HFF-Myc (cell line): ENCODE data around the gene MYH13.

ENCODE experiments used
- DNase-seq: peaks from one replicate; pipeline ENCODE4 v3.0.0-alpha.2; 2011; ENCODE audit warnings: low read depth; ENCODE audit errors: extremely low read depth
- H3K4me3 ChIP-seq: replicated peaks from 2 replicates; pipeline ENCODE4 v1.5.1; 2011; ENCODE audit warnings: low read depth, mild to moderate bottlenecking, control low read depth, low read length
- TF ChIP-seq, protein P1 (sequence below): IDR thresholded peaks from 2 replicates; pipeline ENCODE4 v1.5.1; 2012; ENCODE audit warnings: mild to moderate bottlenecking, low read depth, low read length, control low read depth; ENCODE audit errors: missing control alignments

Gene MYH13

DNA sequence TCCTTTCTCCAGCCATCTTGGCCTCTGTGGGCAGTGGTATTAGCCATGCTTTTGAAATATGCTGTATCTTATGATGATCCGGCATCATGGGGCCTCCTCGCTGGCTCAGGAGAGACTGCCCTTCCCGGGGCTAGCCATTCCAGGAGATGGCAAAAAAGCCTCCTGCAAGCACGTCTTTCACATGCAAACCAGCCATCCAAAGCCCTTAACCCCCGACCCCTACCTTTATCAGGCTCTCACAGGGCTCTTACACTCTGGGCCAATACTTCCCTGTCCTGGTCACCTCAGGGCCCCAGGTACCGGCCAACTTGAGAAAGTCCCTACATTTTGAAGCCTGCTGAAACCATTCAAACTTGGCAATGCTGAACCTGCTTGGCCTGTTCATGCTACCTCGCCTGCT is 36.4 kb downstream of the MYH13 start:
- H3K4me3 ChIP-seq: no peak overlapping the region
- TF ChIP-seq, protein P1, sequence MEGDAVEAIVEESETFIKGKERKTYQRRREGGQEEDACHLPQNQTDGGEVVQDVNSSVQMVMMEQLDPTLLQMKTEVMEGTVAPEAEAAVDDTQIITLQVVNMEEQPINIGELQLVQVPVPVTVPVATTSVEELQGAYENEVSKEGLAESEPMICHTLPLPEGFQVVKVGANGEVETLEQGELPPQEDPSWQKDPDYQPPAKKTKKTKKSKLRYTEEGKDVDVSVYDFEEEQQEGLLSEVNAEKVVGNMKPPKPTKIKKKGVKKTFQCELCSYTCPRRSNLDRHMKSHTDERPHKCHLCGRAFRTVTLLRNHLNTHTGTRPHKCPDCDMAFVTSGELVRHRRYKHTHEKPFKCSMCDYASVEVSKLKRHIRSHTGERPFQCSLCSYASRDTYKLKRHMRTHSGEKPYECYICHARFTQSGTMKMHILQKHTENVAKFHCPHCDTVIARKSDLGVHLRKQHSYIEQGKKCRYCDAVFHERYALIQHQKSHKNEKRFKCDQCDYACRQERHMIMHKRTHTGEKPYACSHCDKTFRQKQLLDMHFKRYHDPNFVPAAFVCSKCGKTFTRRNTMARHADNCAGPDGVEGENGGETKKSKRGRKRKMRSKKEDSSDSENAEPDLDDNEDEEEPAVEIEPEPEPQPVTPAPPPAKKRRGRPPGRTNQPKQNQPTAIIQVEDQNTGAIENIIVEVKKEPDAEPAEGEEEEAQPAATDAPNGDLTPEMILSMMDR: no peak
- DNase-seq: no peak

DNA sequence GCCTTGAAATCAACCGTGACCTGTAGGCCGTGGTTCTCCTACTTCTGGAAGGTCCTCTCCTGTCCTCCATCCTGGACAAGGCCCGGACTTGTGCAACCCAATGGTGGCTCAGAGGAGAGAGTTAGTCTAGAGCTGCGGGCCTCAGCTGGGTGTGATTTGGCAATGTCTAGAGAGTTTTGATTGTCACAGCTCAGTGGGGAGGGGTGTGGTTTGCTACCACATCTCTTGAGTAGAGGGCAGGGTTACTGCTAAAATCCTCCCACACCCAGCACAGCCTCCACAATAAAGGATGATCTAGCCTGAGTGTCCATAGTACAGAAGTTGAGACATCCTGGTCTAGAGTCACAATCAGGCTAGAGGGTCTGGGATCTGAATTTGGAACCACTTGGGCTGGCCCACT is 40.3 kb downstream of the MYH13 start:
- no peak overlapping the region for H3K4me3 ChIP-seq
- no peak for DNase-seq
- TF ChIP-seq, protein P1: no peak

DNA sequence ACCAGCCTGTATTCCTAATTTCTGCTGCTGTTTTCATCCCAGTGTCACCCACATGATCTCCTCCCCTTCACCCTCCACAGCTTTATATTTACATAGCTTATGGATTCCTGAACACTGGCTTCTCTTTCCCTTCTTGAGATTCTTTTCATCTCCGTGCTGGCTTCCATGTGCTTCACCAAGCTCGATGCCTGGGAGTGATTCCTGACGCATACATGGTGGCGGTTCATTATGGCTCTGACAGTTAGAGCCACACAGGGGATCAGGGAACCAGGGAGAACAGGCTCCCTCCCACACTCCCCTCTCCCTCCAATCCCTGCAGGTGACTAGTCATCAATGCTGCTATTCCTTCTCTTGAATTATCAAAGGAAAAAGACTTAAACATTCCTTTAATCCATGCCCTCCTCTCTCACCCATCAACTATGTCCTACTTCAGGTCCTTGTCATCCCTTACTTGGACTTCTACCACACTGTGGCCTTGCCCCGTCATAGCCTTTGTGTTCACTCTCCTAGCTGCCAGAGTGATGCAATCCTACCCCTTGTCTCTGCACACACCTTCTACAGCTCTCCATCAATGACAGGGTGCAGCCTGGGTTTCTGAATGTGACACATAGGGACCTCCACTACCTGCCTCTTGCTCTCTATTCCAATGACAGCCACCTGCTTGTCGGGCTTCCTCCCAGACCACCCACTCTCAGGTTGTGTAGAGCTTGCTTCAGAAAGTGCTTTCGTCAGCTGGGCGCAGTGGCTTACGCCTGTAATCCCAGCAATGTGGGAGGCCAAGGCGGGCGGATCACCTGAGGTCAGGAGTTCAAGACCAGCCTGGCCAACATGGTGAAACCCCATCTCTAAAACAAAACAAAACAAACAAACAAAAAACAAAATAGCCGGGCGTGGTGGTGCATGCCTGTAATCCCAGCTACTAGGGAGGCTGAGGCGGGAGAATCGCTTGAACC is 43.6 kb downstream of the MYH13 start:
- H3K4me3 ChIP-seq: no peak overlapping the region
- TF ChIP-seq, protein P1: no peak
- no peak for DNase-seq

DNA sequence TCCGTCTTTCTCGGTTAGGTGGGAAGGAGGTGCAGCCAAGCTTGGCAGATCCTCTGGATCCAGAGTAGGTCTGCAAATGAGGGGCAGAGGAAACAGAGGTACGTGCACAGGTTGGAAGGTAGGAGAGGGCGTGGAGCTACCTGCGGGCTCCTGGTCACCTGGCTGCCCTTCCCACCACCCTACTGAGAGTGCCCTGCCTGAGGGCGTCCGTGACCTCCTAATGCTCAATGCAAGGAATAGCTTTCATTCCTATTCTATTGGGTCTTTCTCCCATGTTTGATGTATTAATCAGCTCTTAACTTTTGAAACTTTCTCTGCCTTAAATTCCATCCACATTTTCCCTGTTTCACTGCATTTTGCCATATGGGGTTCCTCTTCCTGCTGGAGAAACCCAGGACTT is 44.6 kb downstream of the MYH13 start:
- TF ChIP-seq, protein P1: no peak
- DNase-seq: no peak
- H3K4me3 ChIP-seq: no peak overlapping the region

DNA sequence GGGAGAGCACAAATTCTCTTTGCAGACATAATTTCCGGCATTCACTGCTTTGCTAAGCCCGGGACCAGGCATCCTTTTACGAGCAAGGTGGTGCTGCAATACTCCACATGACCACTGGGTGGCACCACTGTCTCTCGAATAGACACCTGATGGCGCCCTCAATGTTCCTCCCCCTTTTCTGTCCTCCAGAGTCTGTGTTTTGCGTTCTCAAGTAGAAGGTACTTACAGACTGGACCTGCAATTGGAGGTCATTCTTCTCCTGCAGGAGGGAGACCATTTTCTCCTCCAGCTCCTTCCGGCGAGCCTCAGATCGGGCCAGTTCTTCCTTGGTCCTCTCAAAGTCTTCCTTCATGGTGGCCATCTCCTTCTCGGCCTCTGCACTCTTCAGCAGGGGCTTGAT is 45.2 kb downstream of the MYH13 start:
- TF ChIP-seq, protein P1: peak; percentile 94
- peak; percentile 69 for DNase-seq
- no peak overlapping the region for H3K4me3 ChIP-seq

DNA sequence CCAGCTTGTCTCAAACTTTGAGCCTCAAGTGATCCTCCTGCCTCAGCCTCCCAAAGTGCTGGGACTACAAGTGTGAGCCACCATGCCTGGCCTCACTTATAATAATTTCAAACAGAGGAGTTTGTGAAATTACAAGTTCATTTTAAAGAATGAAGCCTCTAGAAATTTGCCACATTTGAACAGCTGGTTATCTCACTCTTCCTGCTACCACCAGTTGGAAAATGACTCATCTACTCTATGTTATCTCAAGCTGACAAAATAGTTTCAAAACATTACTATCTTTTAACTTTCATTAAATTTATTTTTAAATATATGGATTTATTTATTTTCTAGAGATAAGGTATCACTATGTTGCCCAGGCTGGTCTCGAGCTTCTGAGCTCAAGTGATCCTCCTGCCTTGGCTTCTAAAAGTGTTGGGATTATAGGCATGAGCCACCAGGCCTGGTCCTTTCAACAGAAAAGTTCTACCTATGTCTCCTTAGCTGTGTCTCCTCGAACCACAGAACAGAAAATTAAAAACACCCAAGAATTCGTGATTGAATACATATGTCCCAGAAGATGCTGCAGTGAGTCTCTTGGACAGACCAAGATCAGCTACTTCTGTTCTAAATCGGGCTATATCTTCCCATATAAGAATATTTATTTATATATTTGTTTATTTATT is 47.6 kb downstream of the MYH13 start:
- no peak overlapping the region for H3K4me3 ChIP-seq
- DNase-seq: no peak
- TF ChIP-seq, protein P1: no peak
